Transverse colon (tissue), 4 donors: ENCODE data around the gene CRYM. TPM values are rescaled to one million over a fixed set of nuclear protein-coding genes. Genes with fewer than 3 reads are reported as not detected.
A peak's percentile ranks its signal among the peaks of the same experiment; 100 is the strongest.

Experiments
- DNase-seq: peaks from one replicate; pipeline ENCODE4 v3.0.0-alpha.2; 2019
- H3K27ac ChIP-seq, 4 donors: fragments of 200-600 bp; sonication (generic); 2 replicates each; pipeline ENCODE4 v1.5.1; 2016 to 2018; ENCODE audit warnings: inconsistent platforms in 4 of 4
- H3K27me3 ChIP-seq: fragments of 200-600 bp; sonication (generic); 2 replicates; pipeline ENCODE4 v1.5.1; 2017; ENCODE audit warnings: inconsistent platforms
- H3K36me3 ChIP-seq, 4 donors: fragments of 200-600 bp; sonication (generic); 2 replicates each; pipeline ENCODE4 v1.5.1; 2017 to 2019; ENCODE audit warnings: inconsistent platforms in 4 of 4
- H3K4me1 ChIP-seq, 4 donors: fragments of 200-600 bp; sonication (generic); 2 replicates each; pipeline ENCODE4 v1.5.1; 2017 to 2020; ENCODE audit warnings: inconsistent platforms in 4 of 4
- H3K4me3 ChIP-seq, 4 donors: fragments of 200-600 bp; sonication (generic); 1 replicate in 1 of 4; 2 replicates in 3 of 4; pipeline versions ENCODE4 v1.5.1 to v1.6.1; 2017 to 2019; ENCODE audit warnings: inconsistent platforms in 4 of 4
- H3K9me3 ChIP-seq, 2 donors: fragments of 200-600 bp; sonication (generic); 2 replicates each; pipeline ENCODE4 v1.5.1; 2017 to 2019; ENCODE audit warnings: inconsistent platforms in 2 of 2
- EP300 ChIP-seq: sonication (generic); formaldehyde crosslinking; IDR thresholded peaks from one replicate; pipeline ENCODE4 v1.6.1; 2017; ENCODE audit warnings: antibody characterized with exemption, low read depth
- POLR2A ChIP-seq: fragments of 450-650 bp; IDR thresholded peaks from one replicate; pipeline ENCODE4 v1.6.1; 2016; ENCODE audit warnings: antibody characterized with exemption, mild to moderate bottlenecking, moderate library complexity
- POLR2AphosphoS5 ChIP-seq, 3 donors: sonication (generic); formaldehyde crosslinking; IDR thresholded peaks; one replicate each; pipeline ENCODE4 v1.6.1; 2016; ENCODE audit warnings: antibody characterized with exemption in 3 of 3
- WGBS, 2 donors: methylation state at CpG; one replicate each; pipeline ENCODE4 v1.1.5; 2018; ENCODE audit warnings: low coverage in 1 of 2; 5-methylcytosine and 5-hydroxymethylcytosine counted together
- in situ Hi-C, 4 donors: fragments of 200-750 bp; cut with MboI; loops; one replicate each; pipeline versions ENCODE4 v1.15.0 to v1.15.1; 2017; ENCODE audit warnings: low sequenced_read_pairs in 3 of 4, low pct_ligation_motif_present in 1 of 4, low pct_unique_long_range_greater_than_20kb in 1 of 4
- intact Hi-C: fragments of 100-400 bp; cut with DNase I; formaldehyde crosslinking; loops from one replicate; pipeline ENCODE4 v1.15.1; 2023; ENCODE audit warnings: low total_unique reads
- total RNA-seq, 4 donors: library from RNA; depleted of rRNA; stranded (reverse); fragments of >200 nt; gene quantifications; one replicate each; pipeline ENCODE4 v1.1.0, GENCODE V29; 2016
- TF ChIP-seq, protein P1 (sequence below), 5 experiments: fragments of 200-600 bp in 3 of 5; fragments of 450-650 bp in 2 of 5; sonication (generic) in 3 of 5; IDR thresholded peaks; 1 replicate in 2 of 5; 2 replicates in 3 of 5; pipeline ENCODE4 v1.5.1; 2016 to 2017; ENCODE audit warnings: antibody characterized with exemption in 5 of 5, inconsistent platforms in 3 of 5, mild to moderate bottlenecking in 2 of 5, moderate library complexity in 1 of 5

CRYM gene
- total RNA-seq, 4 donors from 2014 or later, result 5.6 to 23.1 (median 18.3) TPM; not detected in 1

DNA sequence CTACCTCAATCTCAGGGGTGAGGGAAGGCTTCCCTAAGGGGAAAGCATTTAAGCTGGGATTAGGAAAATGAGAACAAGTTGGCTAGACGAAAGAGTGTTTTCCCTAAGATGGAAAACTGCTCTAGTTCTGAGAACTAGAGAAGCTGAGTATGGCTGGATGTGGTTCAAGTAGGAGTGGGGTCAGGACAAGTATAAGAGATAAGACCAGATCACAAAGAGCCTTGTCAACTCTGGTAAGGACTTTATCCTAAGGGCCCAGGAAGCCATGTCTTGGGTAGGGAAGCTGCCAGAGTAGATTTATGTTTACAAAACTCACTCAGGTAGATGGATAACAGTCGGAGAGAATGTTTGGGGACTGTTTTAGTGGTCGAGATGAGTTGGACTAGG, 42.9 kb downstream of the CRYM start:
- H3K36me3 ChIP-seq, result no peaks in the 10 kb centered on the region
- intact Hi-C loops (no loop called here), in situ Hi-C loops (no loop called here)

DNA sequence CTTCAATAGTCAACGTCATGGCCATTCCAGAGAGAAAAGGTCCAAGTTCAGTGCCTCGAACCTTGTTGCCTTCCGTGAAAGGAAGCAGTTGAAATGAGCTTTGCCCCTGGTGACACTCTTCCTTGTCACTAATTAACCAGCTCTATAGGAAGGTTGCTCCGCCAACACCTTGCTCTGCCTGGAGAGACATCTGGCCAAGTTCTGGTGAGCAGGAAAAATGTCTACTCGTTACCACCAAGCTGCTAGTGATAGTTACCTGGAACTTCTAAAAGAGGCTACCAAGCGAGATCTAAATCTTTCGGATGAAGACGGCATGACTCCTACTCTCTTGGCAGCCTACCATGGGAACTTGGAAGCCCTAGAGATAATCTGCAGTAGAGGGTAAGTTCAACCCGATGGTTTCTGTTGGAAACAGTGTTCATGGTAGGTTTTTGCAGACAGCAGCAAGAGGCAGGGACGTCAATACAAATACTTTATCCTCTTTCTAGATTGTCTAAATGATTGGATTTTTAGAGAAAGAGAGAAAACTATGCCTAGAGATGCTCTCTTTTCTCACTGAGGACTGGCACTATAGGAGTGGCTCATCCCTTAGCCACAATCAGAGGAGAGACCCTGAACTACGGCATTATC, 44.5 kb downstream of the CRYM start, which contains the start of gene ANKS4B:
Gene ANKS4B (plus strand): TSS at position 179 of the 630 bp plus-strand sequence. CDS start 39 bp downstream, at position 218.
- 53 to 58% methylated on average over 6 to 11 of the region's 11 CpGs for WGBS, 2 donors
- in situ Hi-C loops, result no loop called here
- Histone ChIP-seq H3K27ac (peak within 1 kb of the TSS; percentile 79 to 84 (median 82)), H3K4me1 (peaks cover 0 to 21% (median 3%) of the 10 kb centered on the region in 4 donors), H3K36me3 (no peaks in the 10 kb centered on the region), H3K27me3 (no peaks in the 10 kb centered on the region), H3K9me3 (no peaks in the 10 kb centered on the region), H3K4me3 (peak within 1 kb of the TSS; percentile 19 to 57 (median 42))
- DNase-seq, result peak; percentile 81
- intact Hi-C loops, result no loop called here
- no peak for TF ChIP-seq EP300
- peak; percentile 82 for TF ChIP-seq POLR2A
- TF ChIP-seq, protein P1, sequence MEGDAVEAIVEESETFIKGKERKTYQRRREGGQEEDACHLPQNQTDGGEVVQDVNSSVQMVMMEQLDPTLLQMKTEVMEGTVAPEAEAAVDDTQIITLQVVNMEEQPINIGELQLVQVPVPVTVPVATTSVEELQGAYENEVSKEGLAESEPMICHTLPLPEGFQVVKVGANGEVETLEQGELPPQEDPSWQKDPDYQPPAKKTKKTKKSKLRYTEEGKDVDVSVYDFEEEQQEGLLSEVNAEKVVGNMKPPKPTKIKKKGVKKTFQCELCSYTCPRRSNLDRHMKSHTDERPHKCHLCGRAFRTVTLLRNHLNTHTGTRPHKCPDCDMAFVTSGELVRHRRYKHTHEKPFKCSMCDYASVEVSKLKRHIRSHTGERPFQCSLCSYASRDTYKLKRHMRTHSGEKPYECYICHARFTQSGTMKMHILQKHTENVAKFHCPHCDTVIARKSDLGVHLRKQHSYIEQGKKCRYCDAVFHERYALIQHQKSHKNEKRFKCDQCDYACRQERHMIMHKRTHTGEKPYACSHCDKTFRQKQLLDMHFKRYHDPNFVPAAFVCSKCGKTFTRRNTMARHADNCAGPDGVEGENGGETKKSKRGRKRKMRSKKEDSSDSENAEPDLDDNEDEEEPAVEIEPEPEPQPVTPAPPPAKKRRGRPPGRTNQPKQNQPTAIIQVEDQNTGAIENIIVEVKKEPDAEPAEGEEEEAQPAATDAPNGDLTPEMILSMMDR (IDR thresholded peaks at IDR 0.05), result no peak
- peak; percentile 88 to 96 (median 92) for TF ChIP-seq POLR2AphosphoS5 (IDR thresholded peaks at IDR 0.05)

More for the DNA sequence above, 42.9 kb downstream of the CRYM start:
- 32 to 50% methylated on average over 3 of the region's 3 CpGs for WGBS, 2 donors
- no peak for DNase-seq
- peak overlapping the region in 3 of 4 donors; percentile 38 to 57 (median 47) for H3K4me3 ChIP-seq
- peaks cover 0 to 29% (median 4%) of the 10 kb centered on the region in 4 donors for H3K4me1 ChIP-seq
- TF ChIP-seq POLR2AphosphoS5 (IDR thresholded peaks at IDR 0.05) (no peak), EP300 (no peak), POLR2A (no peak)
- TF ChIP-seq, protein P1 (IDR thresholded peaks at IDR 0.05), result no peak
- H3K27me3 ChIP-seq, result no peaks in the 10 kb centered on the region
- no peaks in the 10 kb centered on the region for H3K9me3 ChIP-seq
- peak overlapping the region; percentile 41 to 84 (median 81) for H3K27ac ChIP-seq

DNA sequence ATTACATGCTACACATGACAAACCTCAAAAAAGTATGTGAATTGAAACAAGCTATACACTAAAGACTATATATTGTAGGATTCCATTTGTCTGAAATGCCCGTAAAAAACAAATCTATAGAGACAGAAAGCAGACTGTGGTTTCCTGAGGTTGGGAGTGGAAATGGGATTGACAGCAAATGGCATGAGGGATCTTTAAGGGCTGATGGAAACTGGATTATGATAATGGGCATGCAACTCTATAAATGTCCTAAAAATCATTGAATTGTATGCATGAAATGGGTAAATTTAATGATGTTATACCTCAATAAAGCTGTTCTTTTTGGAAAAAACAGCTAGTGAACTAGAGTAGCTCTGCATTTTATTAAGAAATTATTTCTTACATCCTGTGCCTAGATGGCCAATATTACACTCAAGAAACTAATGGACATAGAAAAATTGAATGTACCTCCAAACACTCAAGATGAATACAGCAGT, 45.0 kb downstream of the CRYM start:
- in situ Hi-C loops, result no loop called here
- H3K4me3 ChIP-seq, result no peak overlapping the region
- no peaks in the 10 kb centered on the region for H3K9me3 ChIP-seq
- intact Hi-C loops, result no loop called here
- H3K27ac ChIP-seq, result peak overlapping the region; percentile 79 to 84 (median 82)
- no peaks in the 10 kb centered on the region for H3K36me3 ChIP-seq
- no peak for DNase-seq
- WGBS, 2 donors, result 88 to 91% methylated on average over 1 of the region's 1 CpG
- H3K27me3 ChIP-seq, result no peaks in the 10 kb centered on the region
- TF ChIP-seq POLR2AphosphoS5 (IDR thresholded peaks at IDR 0.05) (no peak), EP300 (no peak), POLR2A (no peak)
- TF ChIP-seq, protein P1 (IDR thresholded peaks at IDR 0.05), result no peak
- peaks cover 0 to 22% (median 3%) of the 10 kb centered on the region in 4 donors for H3K4me1 ChIP-seq

DNA sequence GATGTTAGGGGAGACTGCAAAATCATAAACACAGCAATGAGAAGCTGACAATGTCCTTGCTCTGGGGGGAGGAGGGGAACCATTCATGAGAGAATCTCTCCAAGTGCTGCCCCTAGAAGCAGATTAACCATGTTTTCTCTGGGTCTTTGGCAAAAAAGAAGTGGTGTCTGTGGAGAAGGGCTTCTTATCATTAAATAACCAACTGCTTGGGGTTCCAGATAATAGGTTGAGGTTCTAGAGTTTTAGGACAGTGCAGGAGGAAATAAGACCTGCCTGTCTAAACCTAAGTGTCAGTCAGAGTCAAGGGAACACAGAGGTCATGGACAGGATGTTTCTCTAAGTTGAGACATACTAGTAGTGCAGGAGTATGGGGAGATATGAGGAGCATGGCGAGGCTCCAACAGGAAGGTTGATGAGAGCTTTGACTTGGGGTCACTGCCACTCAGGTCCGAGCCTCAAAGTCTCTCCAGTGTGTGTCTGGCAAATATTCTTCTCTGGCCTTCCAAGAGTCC, 49.7 kb downstream of the CRYM start:
- Histone ChIP-seq H3K4me1 (peaks cover under 1 to 21% (median 8%) of the 10 kb centered on the region in 4 donors), H3K27ac (no peak overlapping the region)
- intact Hi-C loops, result no loop called here

More for the DNA sequence above, 49.7 kb downstream of the CRYM start:
- 67 to 79% methylated on average over 2 of the region's 2 CpGs for WGBS, 2 donors
- no peak for TF ChIP-seq POLR2A
- no peak for TF ChIP-seq POLR2AphosphoS5 (IDR thresholded peaks at IDR 0.05)
- TF ChIP-seq, protein P1 (IDR thresholded peaks at IDR 0.05), result no peak
- no peak for TF ChIP-seq EP300
- Histone ChIP-seq H3K36me3 (no peaks in the 10 kb centered on the region), H3K27me3 (no peaks in the 10 kb centered on the region), H3K9me3 (no peaks in the 10 kb centered on the region), H3K4me3 (no peak overlapping the region)
- no peak for DNase-seq
- in situ Hi-C loops, result no loop called here
